ENCODE results near the gene PKNOX1. TPM values are rescaled to one million over a fixed set of nuclear protein-coding genes. Genes with fewer than 3 reads are reported as not detected.
A peak's percentile ranks its signal among the peaks of the same experiment; 100 is the strongest.
"Not testable (repeated sequence)": the region's sequence is repeated elsewhere in the genome, so short reads cannot be mapped to it uniquely, and the experiment has no call there.

The PKNOX1 gene
- total and polyA plus RNA-seq, 2 of the 13 experiments (the other 11 are each of a cell fraction or from before 2014, with no cell fraction given), result 7.9 to 16.2 TPM

- CTCF ChIA-PET (ENCODE audit: low intra/inter-chr PET ratio, low total read pairs); H3K9me3 ChIP-seq (ENCODE audit: low read length); in situ Hi-C loops (cut with HindIII; ENCODE audit: extremely low pct_ligation_motif_present, low pct_unique_long_range_greater_than_20kb); H3K79me2 ChIP-seq (ENCODE audit: insufficient read depth, low read length); H2AFZ ChIP-seq (ENCODE audit: low read length); intact Hi-C loops (cut with micrococcal nuclease; ENCODE audit: unreplicated experiment); H3K4me3 ChIP-seq (replicated peaks in 1 of 3; ENCODE audit: insufficient read depth in 1 of 3, low read depth in 2 of 3, low read length in 3 of 3); H3K36me3 ChIP-seq (replicated peaks in 1 of 2; ENCODE audit: control insufficient read depth in 1 of 2, insufficient read depth in 2 of 2, low read length in 2 of 2); DNase-seq (ENCODE audit: low spot score); H3K27me3 ChIP-seq (ENCODE audit: control insufficient read depth in 1 of 2, insufficient read depth in 2 of 2, low read length in 2 of 2); H3K4me2 ChIP-seq (ENCODE audit: low read depth, low read length); H3K27ac ChIP-seq (ENCODE audit: extremely low read length, insufficient read depth, low read length); H3K9ac ChIP-seq (ENCODE audit: insufficient read depth, low read depth, low read length); H3K4me1 ChIP-seq (ENCODE audit: insufficient read depth, low read length); H4K20me1 ChIP-seq (ENCODE audit: insufficient read depth, low read length); POLR2A ChIA-PET; TF ChIP-seq FOXP1, SOX13 (IDR thresholded peaks at IDR 0.05): not testable (repeated sequence)
- TSS peak; percentile 34 for BruUV-seq (replicated peaks)
- ATAC-seq, result peak; percentile 89
- 2% methylated on average over 5 of the region's 12 CpGs for WGBS (ENCODE audit: low lambda C conversion rate)
- peak; percentile 99 for FAIRE-seq
- TF ChIP-seq HOXA3 (CRISPR knock-in tag; IDR thresholded peaks at IDR 0.05) (peak; percentile 43; the same call in 1 of the 2 replicates), MED1 (CRISPR knock-in tag; IDR thresholded peaks at IDR 0.05) (peak; percentile 22; the same call in 1 of the 2 replicates), NR2F1 (CRISPR knock-in tag; IDR thresholded peaks at IDR 0.05) (peak in 1 of 2 experiments; percentile 61; a peak in 1 of 4 replicates), RXRB (CRISPR knock-in tag; IDR thresholded peaks at IDR 0.05; ENCODE audit: borderline replicate concordance) (peak; percentile 51; the same call in 1 of the 2 replicates), RXRA (CRISPR knock-in tag; IDR thresholded peaks at IDR 0.05) (peak; percentile 40; the same call in 1 of the 2 replicates), NR2F6 (IDR thresholded peaks at IDR 0.05) (peak; percentile 29; the same call in 1 of the 2 replicates), NR2F6 (CRISPR knock-in tag; IDR thresholded peaks at IDR 0.05) (peak; percentile 86; the same call in 1 of the 2 replicates), PATZ1 (CRISPR knock-in tag; IDR thresholded peaks at IDR 0.05) (peak; percentile 76), FOXP1 (CRISPR knock-in tag; IDR thresholded peaks at IDR 0.05) (peak; percentile 24; the same call in 1 of the 2 replicates), SOX13 (CRISPR knock-in tag; conservative IDR thresholded peaks at IDR 0.05 in 1 of 2, IDR thresholded peaks at IDR 0.05 in 1 of 2) (peak in 1 of 2 experiments; percentile 55; a peak in 2 of 4 replicates), ARID5B (CRISPR knock-in tag; IDR thresholded peaks at IDR 0.05) (peak; percentile 39; the same call in 1 of the 2 replicates), HNF4A (CRISPR knock-in tag; IDR thresholded peaks at IDR 0.05) (peak; percentile 86), GABPB1 (CRISPR knock-in tag; IDR thresholded peaks at IDR 0.05) (0 out of 2 replicates have a peak, but pooled peaks have one; percentile 13)
- TF ChIP-seq, protein P1, sequence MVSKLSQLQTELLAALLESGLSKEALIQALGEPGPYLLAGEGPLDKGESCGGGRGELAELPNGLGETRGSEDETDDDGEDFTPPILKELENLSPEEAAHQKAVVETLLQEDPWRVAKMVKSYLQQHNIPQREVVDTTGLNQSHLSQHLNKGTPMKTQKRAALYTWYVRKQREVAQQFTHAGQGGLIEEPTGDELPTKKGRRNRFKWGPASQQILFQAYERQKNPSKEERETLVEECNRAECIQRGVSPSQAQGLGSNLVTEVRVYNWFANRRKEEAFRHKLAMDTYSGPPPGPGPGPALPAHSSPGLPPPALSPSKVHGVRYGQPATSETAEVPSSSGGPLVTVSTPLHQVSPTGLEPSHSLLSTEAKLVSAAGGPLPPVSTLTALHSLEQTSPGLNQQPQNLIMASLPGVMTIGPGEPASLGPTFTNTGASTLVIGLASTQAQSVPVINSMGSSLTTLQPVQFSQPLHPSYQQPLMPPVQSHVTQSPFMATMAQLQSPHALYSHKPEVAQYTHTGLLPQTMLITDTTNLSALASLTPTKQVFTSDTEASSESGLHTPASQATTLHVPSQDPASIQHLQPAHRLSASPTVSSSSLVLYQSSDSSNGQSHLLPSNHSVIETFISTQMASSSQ (IDR thresholded peaks at IDR 0.05; ENCODE audit: low read depth), result peak; percentile 31; the same call in 1 of the 2 replicates
- TF ChIP-seq, protein P1 (CRISPR knock-in tag; IDR thresholded peaks at IDR 0.05; ENCODE audit: borderline replicate concordance), result not testable (repeated sequence)
These were observed 93.7 kb downstream of the PKNOX1 start for GRCh38 chr21:43068065-43068464.
